Uterus (tissue), 2 donors: Measurements from ENCODE around the gene STPG2.

Experiments
- CTCF ChIP-seq, 4 experiments: fragments of 200-600 bp in 2 of 4; fragments of 450-650 bp in 2 of 4; sonication (generic) in 2 of 4; IDR thresholded peaks; one replicate each; pipeline ENCODE4 v1.5.1; 2016 to 2019; ENCODE audit warnings: antibody characterized with exemption in 4 of 4, mild to moderate bottlenecking in 2 of 4, moderate library complexity in 1 of 4
- POLR2A ChIP-seq, 2 donors: fragments of 450-650 bp; IDR thresholded peaks; one replicate each; pipeline ENCODE4 v1.6.1; 2016; ENCODE audit warnings: antibody characterized with exemption in 2 of 2, mild to moderate bottlenecking in 1 of 2, moderate library complexity in 1 of 2

GRCh38 chr4:97639961-97640360, 503.3 kb downstream of the STPG2 start:
- TF ChIP-seq CTCF (IDR thresholded peaks at IDR 0.05) (no peak), POLR2A (IDR thresholded peaks at IDR 0.05) (no peak)
